Lung (tissue), 12 donors: Measurements from ENCODE around the gene MITF. TPM values are rescaled to one million over a fixed set of nuclear protein-coding genes. Genes with fewer than 3 reads are reported as not detected.

Source experiments
- ATAC-seq: fragments of 200-7000 bp; cut with Tn5 transposase; one replicate; pipeline ENCODE4 v1.9.1; 2020; ENCODE audit warnings: moderate number of reproducible peaks; ENCODE audit not compliant: insufficient read depth, low FRiP score
- DNase-seq, 3 donors: peaks; one replicate each; pipeline ENCODE4 v3.0.0-alpha.2; 2013 to 2017
- H3K27ac ChIP-seq, 2 donors: one replicate each; pipeline ENCODE4 v1.5.1; 2013; ENCODE audit warnings: mild to moderate bottlenecking in 2 of 2, moderate library complexity in 2 of 2, control low read depth in 1 of 2, inconsistent platforms in 1 of 2, low read depth in 1 of 2, low read length in 1 of 2
- H3K27me3 ChIP-seq, 3 donors: one replicate each; pipeline ENCODE4 v1.5.1; 2013; ENCODE audit warnings: low read length in 2 of 3; ENCODE audit not compliant: control insufficient read depth in 3 of 3, insufficient read depth in 3 of 3
- H3K36me3 ChIP-seq, 4 donors: one replicate each; pipeline ENCODE4 v1.5.1; 2013; ENCODE audit warnings: low read length in 4 of 4, mild to moderate bottlenecking in 1 of 4, moderate library complexity in 1 of 4; ENCODE audit not compliant: control insufficient read depth in 4 of 4, insufficient read depth in 4 of 4
- H3K4me1 ChIP-seq, 5 donors: one replicate each; pipeline ENCODE4 v1.5.1; 2013; ENCODE audit warnings: low read length in 5 of 5, mild to moderate bottlenecking in 2 of 5, moderate library complexity in 1 of 5; ENCODE audit not compliant: control insufficient read depth in 5 of 5, insufficient read depth in 5 of 5
- H3K4me3 ChIP-seq: one replicate; pipeline ENCODE4 v1.5.1; 2013; ENCODE audit warnings: mild to moderate bottlenecking, control low read depth, moderate library complexity
- H3K9ac ChIP-seq, 2 donors: one replicate each; pipeline ENCODE4 v1.5.1; 2013; ENCODE audit warnings: low read length in 2 of 2, control low read depth in 1 of 2; ENCODE audit not compliant: insufficient read depth in 1 of 2
- H3K9me3 ChIP-seq, 4 donors: one replicate each; pipeline ENCODE4 v1.5.1; 2013; ENCODE audit warnings: low read length in 3 of 4, mild to moderate bottlenecking in 1 of 4, moderate library complexity in 1 of 4; ENCODE audit not compliant: control insufficient read depth in 4 of 4, insufficient read depth in 3 of 4
- WGBS, 2 donors: extraction: QIAGEN DNeasy Blood & Tissue Kit; methylation state at CpG; one replicate each; pipeline ENCODE4 v1.1.7; 2013; 5-methylcytosine and 5-hydroxymethylcytosine counted together
- polyA plus RNA-seq, 2 donors: library from polyadenylated mRNA; stranded (reverse); fragments of 200-250 nt; gene quantifications; one replicate each; pipeline ENCODE4 v1.2.1, GENCODE V29; 2013
- total RNA-seq, 2 donors: library from RNA; depleted of rRNA in 1 of 2; stranded (reverse); fragments of >200 nt in 1 of 2; gene quantifications; one replicate each; pipeline ENCODE4 v1.2.1, GENCODE V29; 2014 to 2021
- TF ChIP-seq, protein P1 (sequence below): IDR thresholded peaks from 2 replicates; pipeline ENCODE4 v1.5.1; 2012; ENCODE audit warnings: mild to moderate bottlenecking; ENCODE audit errors: control extremely low read depth, extremely low read depth
- donor health status: control.
- donor health status: control.
- donor health status: Bipolar disorder and iron deficiency.
- donor health status: healthy.
- donor health status: DM: yes; HTN: yes; CAD: no.

Gene MITF
- total and polyA plus RNA-seq, 4 donors, result 5.0 to 28.0 (median 12.0) TPM

DNA sequence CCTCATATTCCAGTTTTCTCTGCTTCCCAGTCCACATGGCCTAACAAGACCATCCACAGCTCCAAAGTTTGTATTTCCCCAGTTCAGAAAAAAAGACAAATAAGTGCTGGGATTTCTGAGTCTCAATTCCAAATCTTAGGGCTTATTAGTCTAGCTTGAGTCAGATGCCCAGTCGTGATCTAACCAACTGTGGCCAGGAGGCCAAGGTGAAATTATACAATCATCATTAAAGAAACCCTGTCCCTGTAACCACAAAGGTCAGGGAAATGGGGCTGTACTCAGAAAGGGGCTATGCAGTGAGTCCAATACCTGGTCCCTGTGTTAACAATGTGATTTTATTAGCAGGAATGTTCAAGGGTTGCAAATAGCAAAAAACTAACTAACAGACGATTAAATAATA is 40.5 kb upstream of the MITF start:
- DNase-seq (no peak), ATAC-seq (no peak)
- no peak overlapping the region for H3K4me3 ChIP-seq
- no peaks in the 10 kb centered on the region for H3K27me3 ChIP-seq
- peaks cover 0 to 8% (median 2%) of the 10 kb centered on the region in 4 donors for H3K9me3 ChIP-seq
- H3K9ac ChIP-seq, result no peak overlapping the region
- TF ChIP-seq, protein P1, sequence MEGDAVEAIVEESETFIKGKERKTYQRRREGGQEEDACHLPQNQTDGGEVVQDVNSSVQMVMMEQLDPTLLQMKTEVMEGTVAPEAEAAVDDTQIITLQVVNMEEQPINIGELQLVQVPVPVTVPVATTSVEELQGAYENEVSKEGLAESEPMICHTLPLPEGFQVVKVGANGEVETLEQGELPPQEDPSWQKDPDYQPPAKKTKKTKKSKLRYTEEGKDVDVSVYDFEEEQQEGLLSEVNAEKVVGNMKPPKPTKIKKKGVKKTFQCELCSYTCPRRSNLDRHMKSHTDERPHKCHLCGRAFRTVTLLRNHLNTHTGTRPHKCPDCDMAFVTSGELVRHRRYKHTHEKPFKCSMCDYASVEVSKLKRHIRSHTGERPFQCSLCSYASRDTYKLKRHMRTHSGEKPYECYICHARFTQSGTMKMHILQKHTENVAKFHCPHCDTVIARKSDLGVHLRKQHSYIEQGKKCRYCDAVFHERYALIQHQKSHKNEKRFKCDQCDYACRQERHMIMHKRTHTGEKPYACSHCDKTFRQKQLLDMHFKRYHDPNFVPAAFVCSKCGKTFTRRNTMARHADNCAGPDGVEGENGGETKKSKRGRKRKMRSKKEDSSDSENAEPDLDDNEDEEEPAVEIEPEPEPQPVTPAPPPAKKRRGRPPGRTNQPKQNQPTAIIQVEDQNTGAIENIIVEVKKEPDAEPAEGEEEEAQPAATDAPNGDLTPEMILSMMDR, result no peak
- no peaks in the 10 kb centered on the region for H3K36me3 ChIP-seq
- WGBS, 2 donors, result 88 to 94% methylated on average over 2 of the region's 2 CpGs
- no peaks in the 10 kb centered on the region for H3K4me1 ChIP-seq
- no peak overlapping the region for H3K27ac ChIP-seq

DNA sequence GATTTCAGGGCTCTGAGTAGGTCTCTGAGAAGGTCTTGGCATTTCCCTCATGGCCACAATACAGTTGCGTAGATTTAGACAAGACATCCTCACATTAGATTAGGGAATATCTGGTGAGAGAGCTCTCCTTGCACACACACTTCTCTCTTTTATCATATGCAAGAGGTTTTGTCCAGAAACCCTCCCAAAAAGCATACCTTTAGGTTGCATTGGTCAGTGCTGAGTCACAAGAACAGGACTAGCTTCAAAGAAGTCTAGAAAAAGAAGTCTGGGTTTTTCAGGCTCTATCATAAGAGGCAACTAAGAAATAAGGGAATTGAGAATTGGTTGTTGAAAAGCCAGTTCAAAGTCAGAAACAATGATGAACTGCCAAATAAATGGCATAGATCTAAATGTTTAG is 40.1 kb upstream of the MITF start:
- TF ChIP-seq, protein P1, result no peak
- no peak overlapping the region for H3K27ac ChIP-seq
- ATAC-seq (no peak), DNase-seq (no peak)
- no peak overlapping the region for H3K9ac ChIP-seq
- WGBS, 2 donors, result 97 to 98% methylated on average over 1 of the region's 1 CpG
- H3K27me3 ChIP-seq, result no peaks in the 10 kb centered on the region
- H3K4me1 ChIP-seq, result no peaks in the 10 kb centered on the region
- H3K9me3 ChIP-seq, result peaks cover 0 to 8% (median 2%) of the 10 kb centered on the region in 4 donors
- no peaks in the 10 kb centered on the region for H3K36me3 ChIP-seq
- no peak overlapping the region for H3K4me3 ChIP-seq

DNA sequence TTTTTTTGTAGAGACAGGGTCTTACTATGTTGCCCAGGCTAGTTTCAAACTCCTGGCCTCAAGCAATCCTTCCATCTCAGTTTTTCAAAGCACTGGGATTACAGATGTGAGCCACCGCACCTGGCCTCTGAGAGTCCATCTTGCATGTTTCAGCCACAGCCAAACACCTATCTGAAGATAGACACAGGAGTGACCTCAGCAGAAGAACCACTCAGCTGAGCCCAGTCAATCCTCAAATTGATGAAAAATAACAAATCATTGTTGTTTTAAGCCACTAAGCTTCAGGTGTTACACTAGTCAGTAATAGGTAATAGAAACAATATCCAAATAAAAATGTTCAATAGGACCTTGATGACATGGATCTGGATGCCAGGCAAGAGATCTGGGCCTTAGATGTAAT is 38.3 kb upstream of the MITF start:
- no peaks in the 10 kb centered on the region for H3K36me3 ChIP-seq
- WGBS, 2 donors, result 97 to 100% methylated on average over 1 of the region's 1 CpG
- ATAC-seq, result no peak
- H3K4me1 ChIP-seq, result peaks cover 0 to 5% (median 0%) of the 10 kb centered on the region in 5 donors
- peaks cover 0 to 8% (median 2%) of the 10 kb centered on the region in 4 donors for H3K9me3 ChIP-seq
- no peaks in the 10 kb centered on the region for H3K27me3 ChIP-seq
- no peak for DNase-seq
- H3K4me3 ChIP-seq, result no peak overlapping the region
- H3K27ac ChIP-seq, result no peak overlapping the region
- TF ChIP-seq, protein P1, result no peak
- no peak overlapping the region for H3K9ac ChIP-seq
